Measurements from ENCODE around the gene DIAPH2.

DIAPH2 gene

DNA sequence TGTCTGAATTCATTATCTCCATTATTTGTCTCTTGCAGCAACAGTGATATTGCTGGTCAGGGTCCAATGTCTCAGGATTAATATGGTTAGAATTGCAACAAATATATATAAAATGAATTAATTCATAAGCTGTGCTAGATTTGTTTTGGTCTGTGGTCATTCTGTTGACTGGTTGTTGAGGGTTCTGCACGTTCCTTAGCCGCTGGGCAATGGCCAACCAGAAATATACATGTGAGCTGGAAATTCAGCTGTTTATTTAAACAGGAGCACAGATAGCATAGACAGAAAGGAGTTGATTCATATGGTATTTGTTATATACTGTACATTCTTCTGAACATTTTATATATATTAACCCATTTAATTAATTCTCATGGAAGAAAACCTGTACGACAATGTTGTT, 299.9 kb downstream of the DIAPH2 start:
- no peaks in the 10 kb centered on the region for H3K9me2 ChIP-seq (replicated peaks; ENCODE audit: low read depth, low read length)
- no peaks in the 10 kb centered on the region for H3K9me3 ChIP-seq (ENCODE audit: insufficient read depth, low read depth, low read length)
- H3K36me3 ChIP-seq (ENCODE audit: insufficient read depth, low read length), result no peaks in the 10 kb centered on the region
- no peaks in the 10 kb centered on the region for H3K4me1 ChIP-seq (ENCODE audit: insufficient read depth, low read length, poor library complexity, severe bottlenecking)
- no peaks in the 10 kb centered on the region for H3F3A ChIP-seq (ENCODE audit: low read depth)
- H3K4me2 ChIP-seq (ENCODE audit: low read depth, low read length, poor library complexity, severe bottlenecking), result no peak overlapping the region
- H3K9ac ChIP-seq (ENCODE audit: low read depth, low read length, poor library complexity, severe bottlenecking), result no peak overlapping the region
- no peaks in the 10 kb centered on the region for H4K20me1 ChIP-seq (ENCODE audit: insufficient read depth, low read length, poor library complexity, severe bottlenecking)
- no peaks in the 10 kb centered on the region for H3K27me3 ChIP-seq (ENCODE audit: insufficient read depth, low read length, poor library complexity, severe bottlenecking)
- TF ChIP-seq, protein P1, sequence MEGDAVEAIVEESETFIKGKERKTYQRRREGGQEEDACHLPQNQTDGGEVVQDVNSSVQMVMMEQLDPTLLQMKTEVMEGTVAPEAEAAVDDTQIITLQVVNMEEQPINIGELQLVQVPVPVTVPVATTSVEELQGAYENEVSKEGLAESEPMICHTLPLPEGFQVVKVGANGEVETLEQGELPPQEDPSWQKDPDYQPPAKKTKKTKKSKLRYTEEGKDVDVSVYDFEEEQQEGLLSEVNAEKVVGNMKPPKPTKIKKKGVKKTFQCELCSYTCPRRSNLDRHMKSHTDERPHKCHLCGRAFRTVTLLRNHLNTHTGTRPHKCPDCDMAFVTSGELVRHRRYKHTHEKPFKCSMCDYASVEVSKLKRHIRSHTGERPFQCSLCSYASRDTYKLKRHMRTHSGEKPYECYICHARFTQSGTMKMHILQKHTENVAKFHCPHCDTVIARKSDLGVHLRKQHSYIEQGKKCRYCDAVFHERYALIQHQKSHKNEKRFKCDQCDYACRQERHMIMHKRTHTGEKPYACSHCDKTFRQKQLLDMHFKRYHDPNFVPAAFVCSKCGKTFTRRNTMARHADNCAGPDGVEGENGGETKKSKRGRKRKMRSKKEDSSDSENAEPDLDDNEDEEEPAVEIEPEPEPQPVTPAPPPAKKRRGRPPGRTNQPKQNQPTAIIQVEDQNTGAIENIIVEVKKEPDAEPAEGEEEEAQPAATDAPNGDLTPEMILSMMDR (conservative IDR thresholded peaks at IDR 0.05; ENCODE audit: low read length), result no peak
- TF ChIP-seq EZH2phosphoT487 (IDR thresholded peaks at IDR 0.05; ENCODE audit: borderline replicate concordance), result no peak
- no peak overlapping the region for H2AFZ ChIP-seq (ENCODE audit: low read length)
- no peak overlapping the region for H3K4me3 ChIP-seq (ENCODE audit: low read length, poor library complexity, severe bottlenecking)
- no peaks in the 10 kb centered on the region for H3K79me2 ChIP-seq (ENCODE audit: insufficient read depth, low read length)

DNA sequence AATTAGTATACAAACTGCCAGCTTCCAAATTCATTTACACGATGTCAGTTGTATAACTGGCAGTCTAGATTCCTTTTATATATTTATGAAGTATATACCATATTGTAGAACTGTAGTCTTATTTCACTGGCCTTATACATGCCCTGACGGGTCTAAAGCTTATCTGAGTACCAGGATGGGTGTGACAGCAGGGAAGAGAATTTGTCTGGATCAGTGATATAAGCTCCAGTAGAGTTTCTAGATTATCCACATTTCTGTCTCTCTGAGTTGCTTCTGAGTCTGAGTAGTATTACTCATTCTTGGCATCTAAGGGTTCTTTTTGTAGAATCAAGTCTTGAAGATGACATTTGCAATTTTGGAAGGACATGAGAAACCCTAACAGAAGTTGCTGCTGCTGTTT, 300.4 kb downstream of the DIAPH2 start:
- H2AFZ ChIP-seq (ENCODE audit: low read length), result no peak overlapping the region
- no peaks in the 10 kb centered on the region for H3F3A ChIP-seq (ENCODE audit: low read depth)
- TF ChIP-seq EZH2phosphoT487 (IDR thresholded peaks at IDR 0.05; ENCODE audit: borderline replicate concordance), result no peak
- TF ChIP-seq, protein P1 (conservative IDR thresholded peaks at IDR 0.05; ENCODE audit: low read length), result no peak

DNA sequence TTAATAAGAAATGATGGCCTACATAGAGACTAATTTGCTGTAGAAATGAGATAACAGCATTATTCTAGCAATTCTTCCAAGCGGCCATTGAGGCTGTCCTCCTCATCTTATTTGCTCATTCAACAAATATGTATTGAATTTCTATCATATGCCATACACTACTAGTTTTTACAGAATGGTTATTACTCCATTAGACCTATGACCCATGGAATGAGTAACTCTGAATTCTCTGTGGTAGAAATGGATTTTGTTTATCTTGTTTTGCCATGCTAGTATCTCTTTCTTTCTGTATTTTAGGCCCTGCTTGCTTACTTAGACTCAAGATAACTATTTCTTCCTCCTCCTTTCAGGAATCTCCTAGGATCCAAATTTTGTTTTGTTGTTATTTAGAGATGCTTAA, 302.6 kb downstream of the DIAPH2 start:
- Histone ChIP-seq H3K4me3 (ENCODE audit: low read length, poor library complexity, severe bottlenecking) (no peak overlapping the region), H3F3A (ENCODE audit: low read depth) (no peaks in the 10 kb centered on the region), H3K4me2 (ENCODE audit: low read depth, low read length, poor library complexity, severe bottlenecking) (no peak overlapping the region), H3K4me1 (ENCODE audit: insufficient read depth, low read length, poor library complexity, severe bottlenecking) (no peaks in the 10 kb centered on the region), H3K79me2 (ENCODE audit: insufficient read depth, low read length) (no peaks in the 10 kb centered on the region), H2AFZ (ENCODE audit: low read length) (no peak overlapping the region), H3K27me3 (ENCODE audit: insufficient read depth, low read length, poor library complexity, severe bottlenecking) (no peaks in the 10 kb centered on the region), H3K9ac (ENCODE audit: low read depth, low read length, poor library complexity, severe bottlenecking) (no peak overlapping the region), H3K36me3 (ENCODE audit: insufficient read depth, low read length) (no peaks in the 10 kb centered on the region), H4K20me1 (ENCODE audit: insufficient read depth, low read length, poor library complexity, severe bottlenecking) (no peaks in the 10 kb centered on the region), H3K9me3 (ENCODE audit: insufficient read depth, low read depth, low read length) (no peaks in the 10 kb centered on the region), H3K9me2 (replicated peaks; ENCODE audit: low read depth, low read length) (no peaks in the 10 kb centered on the region)
- TF ChIP-seq, protein P1 (conservative IDR thresholded peaks at IDR 0.05; ENCODE audit: low read length), result no peak
- no peak for TF ChIP-seq EZH2phosphoT487 (IDR thresholded peaks at IDR 0.05; ENCODE audit: borderline replicate concordance)

More for the DNA sequence above, 300.4 kb downstream of the DIAPH2 start:
- no peak overlapping the region for H3K9ac ChIP-seq (ENCODE audit: low read depth, low read length, poor library complexity, severe bottlenecking)
- H3K79me2 ChIP-seq (ENCODE audit: insufficient read depth, low read length), result no peaks in the 10 kb centered on the region
- no peaks in the 10 kb centered on the region for H3K9me2 ChIP-seq (replicated peaks; ENCODE audit: low read depth, low read length)
- H3K4me3 ChIP-seq (ENCODE audit: low read length, poor library complexity, severe bottlenecking), result no peak overlapping the region
- no peaks in the 10 kb centered on the region for H3K9me3 ChIP-seq (ENCODE audit: insufficient read depth, low read depth, low read length)
- no peaks in the 10 kb centered on the region for H3K4me1 ChIP-seq (ENCODE audit: insufficient read depth, low read length, poor library complexity, severe bottlenecking)
- no peaks in the 10 kb centered on the region for H3K36me3 ChIP-seq (ENCODE audit: insufficient read depth, low read length)
- H4K20me1 ChIP-seq (ENCODE audit: insufficient read depth, low read length, poor library complexity, severe bottlenecking), result no peaks in the 10 kb centered on the region
- H3K4me2 ChIP-seq (ENCODE audit: low read depth, low read length, poor library complexity, severe bottlenecking), result no peak overlapping the region
- no peaks in the 10 kb centered on the region for H3K27me3 ChIP-seq (ENCODE audit: insufficient read depth, low read length, poor library complexity, severe bottlenecking)
